Suprapubic skin (tissue), 4 donors: ENCODE results near the gene SLC38A11. TPM values are rescaled to one million over a fixed set of nuclear protein-coding genes. Genes with fewer than 3 reads are reported as not detected.
"Not testable (repeated sequence)": the region's sequence is repeated elsewhere in the genome, so short reads cannot be mapped to it uniquely, and the experiment has no call there.

Source experiments
- DNase-seq, 2 donors: peaks; one replicate each; pipeline ENCODE4 v3.0.0-alpha.2; 2019; ENCODE audit warnings: low spot score in 2 of 2
- H3K27ac ChIP-seq: fragments of 200-600 bp; sonication (generic); one replicate; pipeline ENCODE4 v1.5.1; 2019
- H3K27me3 ChIP-seq: fragments of 200-600 bp; sonication (generic); one replicate; pipeline ENCODE4 v1.5.1; 2019
- H3K36me3 ChIP-seq: fragments of 200-600 bp; sonication (generic); one replicate; pipeline ENCODE4 v1.5.1; 2019
- H3K4me1 ChIP-seq: fragments of 200-600 bp; sonication (generic); one replicate; pipeline ENCODE4 v1.5.1; 2019
- H3K4me3 ChIP-seq: fragments of 200-600 bp; sonication (generic); one replicate; pipeline ENCODE4 v1.5.1; 2019; ENCODE audit warnings: mild to moderate bottlenecking
- H3K9me3 ChIP-seq: fragments of 200-600 bp; sonication (generic); one replicate; pipeline ENCODE4 v1.5.1; 2019
- EP300 ChIP-seq: sonication (generic); formaldehyde crosslinking; IDR thresholded peaks from one replicate; pipeline ENCODE4 v1.6.1; 2017; ENCODE audit warnings: antibody characterized with exemption
- POLR2A ChIP-seq, 2 donors: fragments of 450-650 bp; IDR thresholded peaks; one replicate each; pipeline ENCODE4 v1.6.1; 2017; ENCODE audit warnings: antibody characterized with exemption in 2 of 2, mild to moderate bottlenecking in 2 of 2, moderate library complexity in 2 of 2
- POLR2AphosphoS5 ChIP-seq, 3 donors: sonication (generic); formaldehyde crosslinking; IDR thresholded peaks; one replicate each; pipeline ENCODE4 v1.6.1; 2017; ENCODE audit warnings: antibody characterized with exemption in 3 of 3
- WGBS: methylation state at CpG from one replicate; pipeline ENCODE4 v1.1.5; 2018; 5-methylcytosine and 5-hydroxymethylcytosine counted together
- total RNA-seq, 4 donors: library from RNA; depleted of rRNA; stranded (reverse); fragments of >200 nt; gene quantifications; one replicate each; pipeline ENCODE4 v1.1.0, GENCODE V29; 2016
- TF ChIP-seq, protein P1 (sequence below), 2 donors: fragments of 200-600 bp in 1 of 2; fragments of 450-650 bp in 1 of 2; sonication (generic) in 1 of 2; IDR thresholded peaks; one replicate each; pipeline ENCODE4 v1.5.1; 2016 to 2019; ENCODE audit warnings: antibody characterized with exemption in 2 of 2, mild to moderate bottlenecking in 1 of 2, moderate library complexity in 1 of 2

Gene SLC38A11, protein sequence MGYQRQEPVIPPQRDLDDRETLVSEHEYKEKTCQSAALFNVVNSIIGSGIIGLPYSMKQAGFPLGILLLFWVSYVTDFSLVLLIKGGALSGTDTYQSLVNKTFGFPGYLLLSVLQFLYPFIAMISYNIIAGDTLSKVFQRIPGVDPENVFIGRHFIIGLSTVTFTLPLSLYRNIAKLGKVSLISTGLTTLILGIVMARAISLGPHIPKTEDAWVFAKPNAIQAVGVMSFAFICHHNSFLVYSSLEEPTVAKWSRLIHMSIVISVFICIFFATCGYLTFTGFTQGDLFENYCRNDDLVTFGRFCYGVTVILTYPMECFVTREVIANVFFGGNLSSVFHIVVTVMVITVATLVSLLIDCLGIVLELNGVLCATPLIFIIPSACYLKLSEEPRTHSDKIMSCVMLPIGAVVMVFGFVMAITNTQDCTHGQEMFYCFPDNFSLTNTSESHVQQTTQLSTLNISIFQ
- total RNA-seq = 1 to 10 TPM in 1 of 4 donors, under 1 TPM in 2, not detected in 1; 0.42 to 1.1 (median 0.52) TPM

DNA sequence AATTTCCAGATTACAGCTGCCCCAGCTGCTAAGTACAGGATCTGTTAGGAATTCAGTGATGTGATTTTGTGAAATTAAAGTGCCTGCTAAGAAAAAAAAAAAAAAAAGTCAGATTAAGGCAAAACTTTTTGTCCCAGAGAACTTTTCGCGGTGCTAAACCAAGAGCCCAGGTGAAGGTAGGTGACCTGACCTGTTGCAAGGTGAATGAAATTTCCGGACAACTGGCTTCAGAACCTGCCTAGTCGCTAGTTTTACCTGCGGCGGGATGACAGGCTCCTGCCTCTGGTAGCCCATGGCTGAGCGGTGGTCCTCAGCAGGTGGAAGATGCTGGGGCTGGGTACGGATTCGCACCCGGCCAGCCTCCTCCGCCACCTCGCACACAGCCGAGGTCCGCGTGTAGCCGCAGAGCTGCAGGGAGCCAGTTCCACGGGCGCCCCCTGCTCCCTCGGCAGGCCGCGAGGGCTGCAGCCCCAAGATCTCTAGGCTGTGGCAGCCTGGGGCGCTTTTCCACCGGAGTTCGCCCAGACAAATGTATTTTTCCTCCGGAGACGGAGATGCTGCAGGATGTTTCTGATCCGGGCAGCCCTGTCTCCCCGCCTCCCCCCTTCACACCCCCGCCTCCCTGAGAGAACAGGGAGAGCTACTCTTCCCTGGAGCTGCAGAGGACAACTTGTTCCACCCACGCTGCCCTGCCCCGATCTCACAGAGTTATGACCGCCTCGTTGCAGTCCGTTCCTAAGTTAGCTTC is at the start of gene SLC38A11:
Gene SLC38A11 (minus strand): TSS at position 572 of the 748 bp plus-strand sequence. CDS start 278 bp downstream, at position 294.
- Histone ChIP-seq H3K4me1 (peaks cover 10% of the 10 kb centered on the region), H3K27ac (no peak within 1 kb of the TSS), H3K36me3 (no peaks in the 10 kb centered on the region), H3K4me3 (peak within 1 kb of the TSS; percentile 45), H3K9me3 (no peaks in the 10 kb centered on the region), H3K27me3 (peaks cover 27% of the 10 kb centered on the region)
- DNase-seq = peak in 1 of 2 donors; percentile 64
- WGBS = 21% methylated on average over 24 of the region's 34 CpGs
- TF ChIP-seq POLR2A (IDR thresholded peaks at IDR 0.05) (no peak), POLR2AphosphoS5 (IDR thresholded peaks at IDR 0.05) (no peak), EP300 (no peak)
- TF ChIP-seq, protein P1, sequence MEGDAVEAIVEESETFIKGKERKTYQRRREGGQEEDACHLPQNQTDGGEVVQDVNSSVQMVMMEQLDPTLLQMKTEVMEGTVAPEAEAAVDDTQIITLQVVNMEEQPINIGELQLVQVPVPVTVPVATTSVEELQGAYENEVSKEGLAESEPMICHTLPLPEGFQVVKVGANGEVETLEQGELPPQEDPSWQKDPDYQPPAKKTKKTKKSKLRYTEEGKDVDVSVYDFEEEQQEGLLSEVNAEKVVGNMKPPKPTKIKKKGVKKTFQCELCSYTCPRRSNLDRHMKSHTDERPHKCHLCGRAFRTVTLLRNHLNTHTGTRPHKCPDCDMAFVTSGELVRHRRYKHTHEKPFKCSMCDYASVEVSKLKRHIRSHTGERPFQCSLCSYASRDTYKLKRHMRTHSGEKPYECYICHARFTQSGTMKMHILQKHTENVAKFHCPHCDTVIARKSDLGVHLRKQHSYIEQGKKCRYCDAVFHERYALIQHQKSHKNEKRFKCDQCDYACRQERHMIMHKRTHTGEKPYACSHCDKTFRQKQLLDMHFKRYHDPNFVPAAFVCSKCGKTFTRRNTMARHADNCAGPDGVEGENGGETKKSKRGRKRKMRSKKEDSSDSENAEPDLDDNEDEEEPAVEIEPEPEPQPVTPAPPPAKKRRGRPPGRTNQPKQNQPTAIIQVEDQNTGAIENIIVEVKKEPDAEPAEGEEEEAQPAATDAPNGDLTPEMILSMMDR (IDR thresholded peaks at IDR 0.05) = no peak

DNA sequence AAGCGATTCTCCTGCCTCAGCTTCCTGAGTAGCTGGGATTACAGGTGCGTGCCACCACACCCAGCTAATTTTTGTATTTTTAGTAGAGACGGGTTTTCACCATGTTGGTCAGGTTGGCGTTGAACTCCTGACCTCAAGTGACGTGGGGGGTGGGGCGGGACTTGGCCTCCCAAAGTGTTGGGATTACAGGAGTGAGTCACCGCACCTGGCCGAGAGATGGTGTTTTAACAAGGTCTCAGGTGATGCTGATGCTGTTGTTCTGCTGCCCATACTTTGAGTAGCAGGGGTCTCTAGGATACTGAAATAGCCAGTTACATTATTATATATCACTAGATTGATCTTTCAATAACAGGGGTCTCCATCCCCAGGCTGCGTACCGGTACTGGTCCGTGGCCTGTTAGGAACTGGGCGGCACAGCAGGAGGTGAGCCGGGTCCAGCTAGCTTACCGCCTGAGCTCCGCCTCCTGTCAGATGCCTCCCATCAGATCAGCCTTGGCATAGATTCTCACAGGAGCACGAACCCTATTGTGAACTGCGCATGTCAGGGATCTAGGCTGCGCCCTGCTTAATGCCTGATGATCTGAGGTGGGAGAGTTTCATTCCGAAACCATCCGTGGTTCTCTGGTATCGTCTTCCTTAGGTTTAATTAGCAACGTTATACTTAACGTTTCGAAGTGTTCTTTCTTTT is 48.3 kb upstream of the SLC38A11 start:
- Histone ChIP-seq H3K27me3 (no peaks in the 10 kb centered on the region), H3K4me1 (peaks cover 12% of the 10 kb centered on the region), H3K36me3 (no peaks in the 10 kb centered on the region), H3K4me3 (no peak overlapping the region), H3K27ac (no peak overlapping the region), H3K9me3 (no peaks in the 10 kb centered on the region)
- TF ChIP-seq POLR2AphosphoS5 (IDR thresholded peaks at IDR 0.05) (no peak), EP300 (no peak), POLR2A (IDR thresholded peaks at IDR 0.05) (no peak)
- TF ChIP-seq, protein P1 (IDR thresholded peaks at IDR 0.05) = no peak
- DNase-seq = no peak
- WGBS = 94% methylated on average over 24 of the region's 24 CpGs

DNA sequence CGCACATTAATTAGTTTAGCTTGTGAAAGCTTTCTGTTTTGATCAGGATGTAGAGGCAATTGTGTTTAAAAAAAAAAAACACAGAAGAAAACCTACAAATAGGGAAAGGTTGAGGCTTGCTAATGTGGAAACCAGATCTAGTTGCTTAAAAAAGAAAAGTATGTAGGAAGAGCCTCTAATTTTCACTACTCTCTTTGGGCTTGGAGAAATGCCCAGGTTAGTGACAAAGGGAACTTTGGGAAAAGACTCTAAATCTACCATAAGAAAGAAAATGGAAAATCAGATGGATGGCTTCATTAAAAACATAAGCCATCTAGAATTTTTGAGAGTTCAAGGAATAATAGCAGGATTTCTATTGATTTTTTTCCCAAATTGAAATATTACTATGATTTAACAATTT is 47.3 kb upstream of the SLC38A11 start:
- TF ChIP-seq, protein P1 (IDR thresholded peaks at IDR 0.05) = no peak
- TF ChIP-seq POLR2A (IDR thresholded peaks at IDR 0.05) (no peak), POLR2AphosphoS5 (IDR thresholded peaks at IDR 0.05) (no peak), EP300 (no peak)
- no peaks in the 10 kb centered on the region for H3K36me3 ChIP-seq
- H3K27ac ChIP-seq = no peak overlapping the region
- peaks cover 5% of the 10 kb centered on the region for H3K4me1 ChIP-seq
- H3K4me3 ChIP-seq = no peak overlapping the region
- H3K27me3 ChIP-seq = no peaks in the 10 kb centered on the region
- 52% methylated on average over 1 of the region's 1 CpG for WGBS
- no peak for DNase-seq
- H3K9me3 ChIP-seq = no peaks in the 10 kb centered on the region

DNA sequence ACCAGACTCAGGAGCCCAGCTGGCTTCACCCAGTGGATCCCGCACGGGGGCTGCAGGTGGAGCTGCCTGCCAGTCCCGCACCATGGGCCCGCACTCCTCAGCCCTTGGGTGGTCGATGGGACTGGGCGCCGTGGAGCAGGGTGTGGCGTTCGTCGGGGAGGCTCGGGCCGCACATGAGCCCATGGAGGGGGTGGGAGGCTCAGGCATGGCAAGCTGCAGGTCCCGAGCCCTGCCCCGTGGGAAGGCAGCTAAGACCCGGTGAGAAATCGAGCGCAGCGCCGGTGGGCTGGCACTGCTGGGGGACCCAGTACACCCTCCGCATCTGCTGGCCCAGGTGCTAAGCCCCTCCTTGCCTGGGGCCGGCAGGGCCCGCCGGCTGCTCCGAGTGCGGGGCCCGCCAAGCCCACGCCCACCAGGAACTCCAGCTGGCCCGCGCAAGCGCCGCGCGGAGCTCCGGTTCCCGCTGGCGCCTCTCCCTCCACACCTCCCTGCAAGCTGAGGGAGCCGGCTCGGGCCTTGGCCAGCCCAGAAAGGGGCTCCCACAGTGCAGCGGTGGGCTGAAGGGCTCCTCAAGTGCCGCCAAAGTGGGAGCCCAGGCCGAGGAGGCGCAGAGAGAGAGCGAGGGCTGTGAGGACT is 39.5 kb upstream of the SLC38A11 start:
- H3K4me1 ChIP-seq = peaks cover 23% of the 10 kb centered on the region
- not testable (repeated sequence) for H3K27ac ChIP-seq, H3K9me3 ChIP-seq, H3K4me3 ChIP-seq, H3K27me3 ChIP-seq, H3K36me3 ChIP-seq, DNase-seq
- WGBS = 93% methylated on average over 35 of the region's 43 CpGs

DNA sequence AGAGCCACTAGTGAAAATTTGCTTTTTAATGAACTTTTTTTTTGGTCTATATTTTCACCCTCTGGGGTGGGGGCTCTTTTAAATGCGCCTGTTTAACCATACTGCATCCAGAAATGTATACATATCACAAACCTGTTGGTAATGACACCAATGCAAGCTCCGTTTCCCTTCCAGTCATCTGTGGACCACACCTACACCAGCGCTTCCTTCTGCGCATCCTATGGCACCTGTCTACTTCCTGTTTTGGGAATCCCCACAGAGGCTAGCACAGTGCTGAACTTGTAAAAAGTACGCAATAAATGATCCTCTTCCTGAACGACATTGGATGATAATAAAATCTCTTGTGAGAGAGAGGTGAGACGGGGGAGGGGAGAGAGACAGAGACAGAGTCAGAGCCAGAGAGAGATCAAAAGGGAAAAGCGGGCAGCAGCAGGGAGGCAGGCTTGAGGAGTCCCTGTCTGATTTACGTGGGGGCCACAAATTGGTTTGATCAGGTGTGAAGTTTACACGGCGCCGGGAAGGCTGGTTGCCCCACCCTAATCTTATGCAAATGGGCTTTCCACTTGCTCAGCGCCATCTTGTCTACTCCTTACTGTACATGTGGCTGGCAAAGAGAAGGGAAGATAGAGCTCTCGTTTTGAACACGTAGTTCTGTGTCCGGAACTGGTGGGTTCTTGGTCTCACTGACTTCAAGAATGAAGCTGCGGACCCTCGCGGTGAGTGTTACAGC is 38.1 kb upstream of the SLC38A11 start:
- 66% methylated on average over 19 of the region's 19 CpGs for WGBS
- DNase-seq = no peak
- Histone ChIP-seq H3K4me1 (peaks cover 23% of the 10 kb centered on the region), H3K9me3 (no peaks in the 10 kb centered on the region), H3K27me3 (no peaks in the 10 kb centered on the region), H3K36me3 (no peaks in the 10 kb centered on the region), H3K4me3 (no peak overlapping the region), H3K27ac (no peak overlapping the region)
- no peak for TF ChIP-seq POLR2AphosphoS5 (IDR thresholded peaks at IDR 0.05)
- TF ChIP-seq EP300 = no peak
- no peak for TF ChIP-seq POLR2A (IDR thresholded peaks at IDR 0.05)
- TF ChIP-seq, protein P1 (IDR thresholded peaks at IDR 0.05) = no peak
